ENCODE measurements around the gene IFITM2.
"Not testable (repeated sequence)": the region's sequence is repeated elsewhere in the genome, so short reads cannot be mapped to it uniquely, and the experiment has no call there.

IFITM2 gene

GRCh38 chr11:334264-334994 is 26.8 kb downstream of the IFITM2 start:
- ATAC-seq (replicated peaks) (no peak), DNase-seq (no peak)
- Mint-ChIP-seq H3K27ac (no peak overlapping the region), H3K4me3 (no peak overlapping the region), H3K27me3 (no peaks in the 10 kb centered on the region), H3K36me3 (ENCODE audit: insufficient read depth) (peaks cover 6% of the 10 kb centered on the region), H3K4me1 (ENCODE audit: low read depth in 2 of 2) (peaks cover 38 to 42% of the 10 kb centered on the region in 2 donors), H3K9me3 (no peaks in the 10 kb centered on the region)

DNA sequence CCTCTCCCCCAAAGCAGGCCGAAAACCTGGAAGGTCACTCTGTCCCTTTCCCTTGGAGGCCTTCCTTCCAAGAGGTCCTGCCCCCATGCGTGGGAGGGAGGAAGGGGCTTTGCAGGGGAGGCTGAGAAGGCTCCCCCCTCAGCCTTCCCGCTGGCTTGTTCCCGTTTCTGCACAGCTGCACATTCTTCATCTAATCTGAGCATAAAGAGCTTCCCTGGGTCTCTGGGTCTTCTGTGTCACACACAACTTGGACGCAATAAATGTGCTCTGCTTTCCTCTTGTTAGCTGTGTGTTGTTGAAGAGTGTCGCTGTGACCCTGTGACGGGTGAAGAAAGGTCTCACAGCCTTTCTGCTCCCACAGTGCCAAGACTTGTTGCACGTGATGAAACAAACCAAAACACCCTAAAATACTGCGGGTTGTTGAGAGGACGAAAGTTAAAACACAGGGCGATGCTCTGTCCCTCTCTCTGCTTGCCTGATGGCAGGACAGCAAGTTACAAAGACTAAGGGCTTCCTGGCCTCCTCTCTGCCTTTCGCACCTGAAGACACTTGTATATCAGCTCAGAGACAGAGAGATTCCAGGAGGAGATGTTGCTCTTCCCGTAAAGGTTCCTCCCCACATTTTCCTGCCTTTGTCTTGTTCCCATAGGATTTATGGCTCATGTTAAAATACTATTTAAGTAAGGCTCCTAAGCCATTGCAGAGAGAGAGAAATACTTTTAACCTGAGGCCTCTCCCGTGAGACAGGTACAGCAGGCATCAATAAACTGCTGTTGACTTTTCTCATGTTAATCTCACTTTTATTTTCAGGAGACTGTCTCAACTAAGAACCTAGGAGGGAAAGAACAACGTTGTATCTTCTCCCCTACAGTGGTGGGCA is 28.4 kb downstream of the IFITM2 start:
- DNase-seq = no peak
- Mint-ChIP-seq H3K27ac (peak overlapping the region in 1 of 2 donors; percentile 66), H3K27me3 (no peaks in the 10 kb centered on the region), H3K4me3 (no peak overlapping the region), H3K36me3 (ENCODE audit: insufficient read depth) (peaks cover 3% of the 10 kb centered on the region), H3K4me1 (ENCODE audit: low read depth in 2 of 2) (peaks cover 24 to 32% of the 10 kb centered on the region in 2 donors), H3K9me3 (no peaks in the 10 kb centered on the region)
- ATAC-seq (replicated peaks) = no peak

- DNase-seq = no peak
- Mint-ChIP-seq H3K9me3 (no peaks in the 10 kb centered on the region), H3K27ac (no peak overlapping the region), H3K36me3 (ENCODE audit: insufficient read depth) (peaks cover 2% of the 10 kb centered on the region), H3K4me1 (ENCODE audit: low read depth in 2 of 2) (peaks cover 18 to 25% of the 10 kb centered on the region in 2 donors), H3K27me3 (no peaks in the 10 kb centered on the region), H3K4me3 (no peak overlapping the region)
- no peak for ATAC-seq (replicated peaks)
Observed at GRCh38 chr11:336659-337198, 29.1 kb downstream of the IFITM2 start.

DNA sequence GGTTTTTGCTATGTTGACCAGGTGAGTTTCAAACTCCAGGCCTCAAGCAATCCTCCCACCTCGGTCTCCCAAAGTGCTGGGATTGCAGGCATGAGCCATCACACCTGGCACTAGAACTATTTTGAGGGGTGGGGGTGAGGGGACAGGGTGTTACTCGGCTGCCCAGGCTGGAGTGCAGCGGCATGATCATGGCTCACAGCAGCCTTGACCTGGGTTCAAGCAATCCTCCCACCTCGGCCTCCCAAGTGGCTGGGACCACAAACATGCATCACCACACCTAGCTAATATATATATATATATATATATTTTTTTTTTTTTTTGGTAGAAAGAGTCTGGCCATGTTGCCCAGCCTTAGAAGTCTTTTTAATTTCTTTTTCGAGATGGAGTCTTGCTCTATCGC is 30.1 kb downstream of the IFITM2 start:
- Mint-ChIP-seq H3K4me3 (no peak overlapping the region), H3K27me3 (no peaks in the 10 kb centered on the region), H3K9me3 (no peaks in the 10 kb centered on the region), H3K36me3 (ENCODE audit: insufficient read depth) (peaks cover 2% of the 10 kb centered on the region), H3K27ac (no peak overlapping the region), H3K4me1 (ENCODE audit: low read depth in 2 of 2) (peaks cover 17 to 20% of the 10 kb centered on the region in 2 donors)
- no peak for ATAC-seq (replicated peaks)
- no peak for DNase-seq

GRCh38 chr11:339963-340362 is 32.3 kb downstream of the IFITM2 start:
- Mint-ChIP-seq H3K4me1 (ENCODE audit: low read depth in 2 of 2) (peaks cover 12 to 14% of the 10 kb centered on the region in 2 donors), H3K36me3 (ENCODE audit: insufficient read depth) (peaks cover 2% of the 10 kb centered on the region), H3K27me3 (no peaks in the 10 kb centered on the region), H3K27ac (no peak overlapping the region), H3K9me3 (no peaks in the 10 kb centered on the region), H3K4me3 (no peak overlapping the region)
- ATAC-seq (replicated peaks) (no peak), DNase-seq (no peak)

- Mint-ChIP-seq H3K9me3 (no peaks in the 10 kb centered on the region), H3K4me3 (no peak overlapping the region), H3K27me3 (no peaks in the 10 kb centered on the region), H3K27ac (no peak overlapping the region), H3K4me1 (ENCODE audit: low read depth in 2 of 2) (peaks cover 12% of the 10 kb centered on the region in 2 donors), H3K36me3 (ENCODE audit: insufficient read depth) (no peaks in the 10 kb centered on the region)
- no peak for DNase-seq
- no peak for ATAC-seq (replicated peaks)
Observed at GRCh38 chr11:340539-341512, 33.2 kb downstream of the IFITM2 start.

DNA sequence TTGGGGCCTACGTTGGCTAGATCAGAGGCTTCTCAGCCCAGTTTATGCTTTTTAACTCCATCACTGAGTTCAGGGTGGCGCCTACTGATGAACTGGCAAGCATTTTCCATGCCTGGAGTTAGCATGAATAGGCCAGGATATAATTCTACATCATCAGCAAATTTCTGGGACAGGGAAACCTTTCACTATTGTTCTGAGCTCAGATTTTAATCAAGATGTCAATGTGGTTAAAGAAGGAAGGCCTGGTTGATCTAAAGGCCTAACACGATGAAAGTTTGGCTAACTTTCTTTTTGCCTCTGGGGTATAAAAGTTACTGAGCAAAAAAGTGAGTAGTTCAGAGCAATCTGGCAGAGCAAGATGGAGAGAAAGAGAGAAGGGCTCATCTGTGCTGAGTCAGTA is 34.7 kb downstream of the IFITM2 start:
- ATAC-seq (replicated peaks) = no peak
- no peak for DNase-seq
- peak overlapping the region in 1 of 2 donors; percentile 62 for H3K27ac Mint-ChIP-seq
- H3K4me3 Mint-ChIP-seq = peak overlapping the region in 1 of 2 donors; percentile 31
- H3K9me3 Mint-ChIP-seq = no peaks in the 10 kb centered on the region
- H3K36me3 Mint-ChIP-seq (ENCODE audit: insufficient read depth) = no peaks in the 10 kb centered on the region
- H3K27me3 Mint-ChIP-seq = no peaks in the 10 kb centered on the region
- H3K4me1 Mint-ChIP-seq (ENCODE audit: low read depth in 2 of 2) = peaks cover 4 to 6% of the 10 kb centered on the region in 2 donors

- Mint-ChIP-seq H3K27me3 (no peaks in the 10 kb centered on the region), H3K9me3 (no peaks in the 10 kb centered on the region), H3K4me3 (no peak overlapping the region), H3K27ac (no peak overlapping the region), H3K36me3 (ENCODE audit: insufficient read depth) (no peaks in the 10 kb centered on the region), H3K4me1 (ENCODE audit: low read depth in 2 of 2) (peaks cover 7 to 9% of the 10 kb centered on the region in 2 donors)
- ATAC-seq (replicated peaks) (no peak), DNase-seq (no peak)
Observed at GRCh38 chr11:344836-345578, 37.4 kb downstream of the IFITM2 start.

DNA sequence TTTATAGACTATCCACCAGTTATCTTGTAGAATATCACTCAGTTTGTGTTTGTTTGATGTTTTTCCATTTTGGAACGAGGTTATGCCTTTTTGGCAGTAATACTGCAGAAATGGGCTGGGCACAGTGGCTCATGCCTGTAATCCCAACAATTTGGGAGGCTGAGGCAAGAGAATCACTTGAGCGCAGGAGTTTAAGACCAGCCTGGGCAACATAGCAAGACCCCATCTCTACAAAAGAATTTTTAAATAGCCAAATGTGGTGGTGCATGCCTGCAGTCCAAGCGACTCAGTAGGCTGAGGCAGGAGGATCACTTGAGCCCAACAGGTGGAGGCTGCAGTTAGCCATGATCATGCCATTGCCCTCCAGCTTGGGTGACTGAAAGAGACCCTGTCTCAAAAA is 38.9 kb downstream of the IFITM2 start:
- Mint-ChIP-seq H3K27ac (no peak overlapping the region), H3K4me1 (ENCODE audit: low read depth in 2 of 2) (peaks cover 20 to 21% of the 10 kb centered on the region in 2 donors), H3K9me3 (no peaks in the 10 kb centered on the region), H3K36me3 (ENCODE audit: insufficient read depth) (no peaks in the 10 kb centered on the region), H3K4me3 (no peak overlapping the region), H3K27me3 (no peaks in the 10 kb centered on the region)
- no peak for DNase-seq
- no peak for ATAC-seq (replicated peaks)

GRCh38 chr11:349270-349954 is 41.8 kb downstream of the IFITM2 start:
- H3K9me3 Mint-ChIP-seq; ATAC-seq (replicated peaks); H3K4me3 Mint-ChIP-seq; H3K36me3 Mint-ChIP-seq (ENCODE audit: insufficient read depth); DNase-seq; H3K27me3 Mint-ChIP-seq: not testable (repeated sequence)
- Mint-ChIP-seq H3K27ac (peak overlapping the region; percentile 50 to 83), H3K4me1 (ENCODE audit: low read depth in 2 of 2) (peaks cover 32 to 39% of the 10 kb centered on the region in 2 donors)

DNA sequence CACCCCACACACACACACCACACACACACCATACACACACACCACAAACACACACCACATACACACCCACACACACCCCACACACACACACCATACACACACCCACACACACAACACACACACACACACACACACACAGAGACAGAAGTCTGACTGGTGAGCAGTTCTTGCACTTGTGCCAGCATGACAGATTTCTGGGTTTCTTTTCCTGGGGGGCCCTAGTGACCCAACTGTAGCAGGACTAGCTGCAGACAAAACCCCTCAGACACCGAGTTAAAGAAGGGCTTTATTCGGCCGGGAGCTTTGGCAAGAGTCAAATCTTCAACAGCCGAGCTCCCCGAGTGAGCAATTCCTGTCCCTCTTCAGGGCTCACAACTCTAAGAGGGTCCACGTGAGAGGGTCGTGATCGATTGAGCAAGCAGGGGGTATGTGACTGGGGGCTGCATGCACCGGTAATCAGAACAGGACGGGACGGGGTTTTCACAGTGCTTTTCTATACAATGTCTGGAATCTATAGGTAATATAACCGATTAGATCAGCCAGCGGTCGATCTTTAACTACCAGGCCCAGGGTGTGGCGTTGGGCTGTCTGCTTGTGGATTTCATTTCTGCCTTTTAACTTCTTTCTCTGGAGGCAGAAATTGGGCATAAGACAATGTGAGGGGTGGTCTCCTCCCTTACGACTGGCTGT is 42.6 kb downstream of the IFITM2 start:
- not testable (repeated sequence) for DNase-seq; H3K36me3 Mint-ChIP-seq (ENCODE audit: insufficient read depth); H3K9me3 Mint-ChIP-seq; ATAC-seq (replicated peaks); H3K27me3 Mint-ChIP-seq
- peak overlapping the region; percentile 59 to 60 for H3K4me3 Mint-ChIP-seq
- H3K27ac Mint-ChIP-seq = peak overlapping the region; percentile 50 to 83
- H3K4me1 Mint-ChIP-seq (ENCODE audit: low read depth in 2 of 2) = peaks cover 34 to 39% of the 10 kb centered on the region in 2 donors

Data from effector memory CD8-positive, alpha-beta T cell (primary cell).